ENCODE results near the gene PANK3.
A peak's percentile ranks its signal among the peaks of the same experiment; 100 is the strongest.

Gene PANK3

DNA sequence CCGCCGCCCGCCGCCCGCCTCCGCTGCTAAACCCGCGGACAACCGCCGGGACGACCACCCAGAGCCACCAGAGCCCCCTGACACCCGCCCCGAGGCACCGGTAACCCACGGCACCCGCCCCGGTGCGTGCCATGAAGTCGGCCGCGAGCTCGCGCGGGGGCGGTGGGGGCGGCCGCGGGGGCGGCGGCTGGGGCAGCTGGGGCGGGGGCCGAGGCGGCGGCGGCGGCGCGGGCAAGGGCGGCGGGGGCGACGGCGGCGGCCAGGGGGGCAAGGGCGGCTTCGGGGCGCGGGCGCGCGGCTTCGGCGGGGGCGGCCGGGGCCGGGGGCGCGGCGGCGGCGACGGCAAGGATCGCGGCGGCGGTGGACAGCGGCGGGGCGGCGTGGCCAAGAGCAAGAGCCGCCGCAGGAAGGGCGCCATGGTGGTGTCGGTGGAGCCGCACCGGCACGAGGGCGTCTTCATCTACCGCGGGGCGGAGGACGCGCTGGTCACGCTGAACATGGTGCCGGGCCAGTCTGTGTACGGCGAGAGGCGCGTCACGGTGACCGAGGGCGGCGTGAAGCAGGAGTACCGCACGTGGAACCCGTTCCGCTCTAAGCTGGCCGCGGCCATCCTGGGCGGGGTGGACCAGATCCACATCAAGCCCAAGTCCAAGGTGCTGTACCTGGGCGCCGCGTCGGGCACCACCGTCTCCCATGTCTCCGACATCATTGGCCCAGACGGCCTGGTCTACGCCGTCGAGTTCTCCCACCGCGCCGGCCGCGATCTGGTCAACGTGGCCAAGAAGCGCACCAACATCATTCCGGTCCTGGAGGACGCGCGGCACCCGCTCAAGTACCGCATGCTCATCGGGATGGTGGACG, 49.6 kb downstream of the PANK3 start:
- no peaks in the 10 kb centered on the region for H3K27me3 ChIP-seq (ENCODE audit: insufficient read depth, low read depth, severe bottlenecking)
- peak overlapping the region; percentile 69; the same call in 1 of the 2 replicates for H3K4me3 ChIP-seq (ENCODE audit: low read depth, low read length)
- H3K36me3 ChIP-seq = no peaks in the 10 kb centered on the region
- DNase-seq = no peak
- no peak overlapping the region for H3K27ac ChIP-seq
- TF ChIP-seq CTCF (IDR thresholded peaks at IDR 0.05; ENCODE audit: low read depth, low read length) = no peak
- H3K9me3 ChIP-seq (ENCODE audit: severe bottlenecking) = no peaks in the 10 kb centered on the region

DNA sequence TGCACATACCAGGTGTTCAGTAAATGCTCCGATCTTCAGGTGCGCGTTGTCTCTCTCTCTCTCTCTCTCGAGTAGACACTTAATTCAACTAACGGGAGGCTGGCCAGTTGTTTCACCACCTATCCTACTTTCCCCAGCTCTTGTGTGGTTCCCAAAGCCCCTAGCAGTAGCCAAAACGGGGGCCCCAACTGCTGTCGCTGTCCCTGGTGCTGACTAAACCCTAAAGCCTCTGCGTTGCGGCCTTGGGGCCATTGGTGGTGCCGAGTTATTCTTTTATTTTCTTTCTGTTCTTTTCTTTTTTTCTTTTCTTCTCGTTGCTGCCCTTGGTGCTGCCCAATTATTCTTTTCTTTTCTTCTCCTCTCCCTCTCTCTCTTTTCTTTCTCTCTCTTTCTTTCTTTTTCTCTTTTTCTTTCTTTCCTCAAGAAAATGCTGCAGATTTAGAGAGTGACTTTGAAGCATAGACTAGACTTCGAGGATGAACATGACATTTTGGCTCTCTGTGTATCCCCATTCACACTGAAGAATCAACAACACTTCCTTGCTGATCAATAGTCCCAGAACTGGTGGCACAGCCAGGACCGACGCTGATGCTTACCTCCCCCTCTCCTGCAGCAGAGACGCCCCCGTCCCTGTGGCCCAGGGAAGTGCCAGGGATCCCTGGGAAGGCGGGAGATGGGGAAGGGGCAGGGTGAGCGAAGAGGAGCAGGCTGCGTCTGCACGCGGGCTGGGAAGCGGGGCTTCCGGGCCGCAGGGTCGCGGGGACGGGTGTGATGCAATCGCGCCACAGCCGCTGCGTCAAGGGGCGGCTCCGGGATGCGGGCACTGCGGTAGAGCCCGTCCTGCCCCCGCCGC, 50.4 kb downstream of the PANK3 start, which contains the start of gene FBLL1:
FBLL1 (plus strand) TSS at position 785 of the 853 bp plus-strand sequence. CDS start 200 bp downstream, outside the sequence.
- peak; percentile 71 for DNase-seq
- Histone ChIP-seq H3K36me3 (no peaks in the 10 kb centered on the region), H3K9me3 (ENCODE audit: severe bottlenecking) (no peaks in the 10 kb centered on the region), H3K27ac (peak within 1 kb of the TSS; percentile 54), H3K27me3 (ENCODE audit: insufficient read depth, low read depth, severe bottlenecking) (no peaks in the 10 kb centered on the region), H3K4me3 (ENCODE audit: low read depth, low read length) (peak within 1 kb of the TSS; percentile 69)
- TF ChIP-seq CTCF (IDR thresholded peaks at IDR 0.05; ENCODE audit: low read depth, low read length) = no peak

- Histone ChIP-seq H3K27ac (no peak overlapping the region), H3K4me3 (ENCODE audit: low read depth, low read length) (no peak overlapping the region), H3K27me3 (ENCODE audit: insufficient read depth, low read depth, severe bottlenecking) (no peaks in the 10 kb centered on the region), H3K9me3 (ENCODE audit: severe bottlenecking) (no peaks in the 10 kb centered on the region), H3K36me3 (no peaks in the 10 kb centered on the region)
- no peak for DNase-seq
- no peak for TF ChIP-seq CTCF (IDR thresholded peaks at IDR 0.05; ENCODE audit: low read depth, low read length)
Observed at GRCh38 chr5:168527756-168528295, 51.3 kb downstream of the PANK3 start.

- no peaks in the 10 kb centered on the region for H3K36me3 ChIP-seq
- TF ChIP-seq CTCF (IDR thresholded peaks at IDR 0.05; ENCODE audit: low read depth, low read length) = no peak
- H3K27me3 ChIP-seq (ENCODE audit: insufficient read depth, low read depth, severe bottlenecking) = no peaks in the 10 kb centered on the region
- no peak overlapping the region for H3K4me3 ChIP-seq (ENCODE audit: low read depth, low read length)
- no peak overlapping the region for H3K27ac ChIP-seq
- DNase-seq = no peak
- H3K9me3 ChIP-seq (ENCODE audit: severe bottlenecking) = no peaks in the 10 kb centered on the region
Observed at GRCh38 chr5:168525856-168526255, 53.3 kb downstream of the PANK3 start.

DNA sequence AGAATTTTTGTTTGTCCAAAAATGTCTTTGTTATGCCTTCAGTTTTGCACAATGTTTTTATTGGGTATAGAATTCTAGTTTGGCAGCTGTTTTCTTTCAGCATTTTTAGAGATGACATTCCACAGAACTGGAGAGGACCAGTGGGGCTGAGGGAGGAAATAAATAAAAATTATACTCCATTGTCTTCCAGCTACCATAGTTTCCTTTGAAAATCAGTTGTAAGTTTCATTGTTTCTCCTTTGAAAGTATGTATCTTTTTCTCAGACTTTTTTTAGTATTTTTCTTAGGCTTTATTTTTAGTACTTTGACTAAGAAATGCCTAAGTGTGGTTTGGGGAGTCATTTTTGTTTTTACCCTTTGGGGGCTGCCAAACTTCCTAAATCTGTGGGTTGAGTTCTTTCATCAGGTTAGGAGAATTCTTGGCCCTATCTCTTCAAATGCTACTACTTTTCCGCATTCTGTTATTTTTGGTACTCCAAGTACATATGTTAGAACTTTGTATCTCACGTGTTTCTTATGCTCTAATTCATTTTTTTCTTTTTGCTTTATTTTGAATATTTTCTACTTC, 65.2 kb downstream of the PANK3 start:
- Histone ChIP-seq H3K4me3 (ENCODE audit: low read depth, low read length) (no peak overlapping the region), H3K27ac (no peak overlapping the region), H3K27me3 (ENCODE audit: insufficient read depth, low read depth, severe bottlenecking) (no peaks in the 10 kb centered on the region), H3K36me3 (peaks cover 74% of the 10 kb centered on the region), H3K9me3 (ENCODE audit: severe bottlenecking) (no peaks in the 10 kb centered on the region)
- DNase-seq = no peak
- no peak for TF ChIP-seq CTCF (IDR thresholded peaks at IDR 0.05; ENCODE audit: low read depth, low read length)
